Lower leg skin (tissue), 4 donors: Measurements from ENCODE around the gene RAB22A. TPM values are rescaled to one million over a fixed set of nuclear protein-coding genes. Genes with fewer than 3 reads are reported as not detected.

Source experiments
- DNase-seq, 2 donors: peaks; one replicate each; pipeline ENCODE4 v3.0.0-alpha.2; 2019; ENCODE audit warnings: low spot score in 2 of 2
- H3K4me3 ChIP-seq: fragments of 200-600 bp; sonication (generic); 2 replicates; pipeline ENCODE4 v1.5.1; 2017; ENCODE audit warnings: mild to moderate bottlenecking, low read depth; ENCODE audit not compliant: poor library complexity, severe bottlenecking
- CTCF ChIP-seq, 3 donors: fragments of 450-650 bp; IDR thresholded peaks; one replicate each; pipeline ENCODE4 v1.5.1; 2016; ENCODE audit warnings: antibody characterized with exemption in 3 of 3, mild to moderate bottlenecking in 3 of 3, moderate library complexity in 2 of 3
- POLR2A ChIP-seq, 2 donors: fragments of 450-650 bp; IDR thresholded peaks; one replicate each; pipeline ENCODE4 v1.6.1; 2016 to 2017; ENCODE audit warnings: antibody characterized with exemption in 2 of 2, mild to moderate bottlenecking in 1 of 2, moderate library complexity in 1 of 2
- WGBS, 2 donors: methylation state at CpG; one replicate each; pipeline ENCODE4 v1.1.5; 2018; 5-methylcytosine and 5-hydroxymethylcytosine counted together
- intact Hi-C: fragments of 100-400 bp; cut with DNase I; formaldehyde crosslinking; loops from one replicate; pipeline ENCODE4 v1.15.0; 2023; ENCODE audit warnings: low total_unique reads
- total RNA-seq, 4 donors: library from RNA; depleted of rRNA; stranded (reverse); fragments of >200 nt; gene quantifications; one replicate each; pipeline ENCODE4 v1.1.0, GENCODE V29; 2016

The RAB22A gene
- total RNA-seq, 4 donors from 2014 or later: 18.3 to 21.6 (median 20.1) TPM

- H3K4me3 ChIP-seq: no peak overlapping the region
- TF ChIP-seq CTCF (IDR thresholded peaks at IDR 0.05): no peak
- TF ChIP-seq POLR2A (IDR thresholded peaks at IDR 0.05): no peak
- DNase-seq: no peak
- intact Hi-C loops: no loop called here
- WGBS, 2 donors: 94% methylated on average over 7 of the region's 7 CpGs
Measured at GRCh38 chr20:58268421-58268821, 41.1 kb upstream of the RAB22A start.

GRCh38 chr20:58268936-58269619 lies 40.4 kb upstream of the RAB22A start:
- 80 to 85% methylated on average over 12 to 13 of the region's 13 CpGs for WGBS, 2 donors
- no peak for TF ChIP-seq CTCF (IDR thresholded peaks at IDR 0.05)
- TF ChIP-seq POLR2A (IDR thresholded peaks at IDR 0.05): no peak

GRCh38 chr20:58271606-58272351 lies 37.7 kb upstream of the RAB22A start:
- H3K4me3 ChIP-seq: no peak overlapping the region
- no peak for DNase-seq
- TF ChIP-seq CTCF (IDR thresholded peaks at IDR 0.05) (no peak), POLR2A (IDR thresholded peaks at IDR 0.05) (no peak)
- intact Hi-C loops: no loop called here
- 93 to 94% methylated on average over 9 of the region's 9 CpGs for WGBS, 2 donors

More at GRCh38 chr20:58268936-58269619, 40.4 kb upstream of the RAB22A start:
- intact Hi-C loops: no loop called here
- DNase-seq: no peak
- no peak overlapping the region for H3K4me3 ChIP-seq

GRCh38 chr20:58274384-58274783 lies 35.1 kb upstream of the RAB22A start:
- no peak for TF ChIP-seq CTCF (IDR thresholded peaks at IDR 0.05)
- no peak for TF ChIP-seq POLR2A (IDR thresholded peaks at IDR 0.05)
- H3K4me3 ChIP-seq: no peak overlapping the region
- DNase-seq: no peak
- intact Hi-C loops: no loop called here

- no peak for TF ChIP-seq POLR2A (IDR thresholded peaks at IDR 0.05)
- no peak for TF ChIP-seq CTCF (IDR thresholded peaks at IDR 0.05)
- intact Hi-C loops: no loop called here
- 87 to 89% methylated on average over 2 of the region's 2 CpGs for WGBS, 2 donors
- H3K4me3 ChIP-seq: no peak overlapping the region
- DNase-seq: no peak
Measured at GRCh38 chr20:58277107-58277506, 32.4 kb upstream of the RAB22A start.
